Esophagus squamous epithelium (tissue), 5 donors: ENCODE measurements around the gene SYT9. TPM values are rescaled to one million over a fixed set of nuclear protein-coding genes. Genes with fewer than 3 reads are reported as not detected.

ENCODE experiments used
- DNase-seq: peaks from one replicate; lab custom pipeline; 2025; lab: John Stamatoyannopoulos, UW
- H3K27ac ChIP-seq, 4 donors: fragments of 200-600 bp; sonication (generic); one replicate each; pipeline ENCODE4 v1.5.1; 2016 to 2019; ENCODE audit warnings: mild to moderate bottlenecking in 1 of 4
- H3K27me3 ChIP-seq, 4 donors: fragments of 200-600 bp; sonication (generic); 1 replicate in 3 of 4; 2 replicates in 1 of 4; pipeline versions ENCODE4 v1.5.1 to v1.6.0; 2017 to 2021; ENCODE audit warnings: antibody characterized with exemption in 1 of 4
- H3K36me3 ChIP-seq, 3 donors: fragments of 200-600 bp; sonication (generic); one replicate each; pipeline ENCODE4 v1.5.1; 2016 to 2019
- H3K4me1 ChIP-seq, 3 donors: fragments of 200-600 bp; sonication (generic); one replicate each; pipeline ENCODE4 v1.5.1; 2017 to 2019
- H3K4me3 ChIP-seq, 4 donors: fragments of 200-600 bp; sonication (generic); 1 replicate in 3 of 4; 2 replicates in 1 of 4; pipeline ENCODE4 v1.5.1; 2016 to 2019; ENCODE audit warnings: mild to moderate bottlenecking in 2 of 4, moderate library complexity in 1 of 4
- H3K9me3 ChIP-seq, 3 donors: fragments of 200-600 bp; sonication (generic); one replicate each; pipeline ENCODE4 v1.5.1; 2016 to 2019
- CTCF ChIP-seq, 6 experiments: fragments of 450-650 bp in 4 of 6; fragments of 200-600 bp in 2 of 6; sonication (generic) in 2 of 6; IDR thresholded peaks; one replicate each; pipeline ENCODE4 v1.5.1; 2016 to 2019; ENCODE audit warnings: antibody characterized with exemption in 6 of 6, mild to moderate bottlenecking in 4 of 6, moderate library complexity in 4 of 6
- POLR2A ChIP-seq, 4 donors: fragments of 450-650 bp; IDR thresholded peaks; one replicate each; pipeline ENCODE4 v1.6.1; 2017; ENCODE audit warnings: antibody characterized with exemption in 4 of 4, mild to moderate bottlenecking in 4 of 4, moderate library complexity in 3 of 4
- WGBS, 2 donors: methylation state at CpG; one replicate each; pipeline ENCODE4 v1.1.5; 2018; 5-methylcytosine and 5-hydroxymethylcytosine counted together
- intact Hi-C: fragments of 100-400 bp; cut with DNase I; formaldehyde crosslinking; loops from one replicate; pipeline ENCODE4 v1.15.0; 2022
- total RNA-seq, 4 donors: library from RNA; depleted of rRNA; stranded (reverse); fragments of >200 nt; gene quantifications; one replicate each; pipeline ENCODE4 v1.1.0, GENCODE V29; 2016
- donor health status: DM: yes; HTN: yes; CAD: no.

SYT9 gene
- total RNA-seq, 4 donors from 2014 or later, result 0.19 TPM; not detected in 3

- TF ChIP-seq CTCF (IDR thresholded peaks at IDR 0.05), result no peak
- no peak for TF ChIP-seq POLR2A (IDR thresholded peaks at IDR 0.05)
- WGBS, 2 donors, result 36 to 46% methylated on average over 1 of the region's 1 CpG
Observed at GRCh38 chr11:7281079-7281478, 29.4 kb downstream of the SYT9 start.

GRCh38 chr11:7281809-7282208 is 30.1 kb downstream of the SYT9 start:
- H3K27ac ChIP-seq, result no peak overlapping the region
- intact Hi-C loops, result no loop called here
- WGBS, 2 donors, result 65 to 85% methylated on average over 1 of the region's 1 CpG
- peaks cover 0 to 16% (median 5%) of the 10 kb centered on the region in 3 donors for H3K9me3 ChIP-seq
- TF ChIP-seq POLR2A (IDR thresholded peaks at IDR 0.05), result no peak
- no peak for TF ChIP-seq CTCF (IDR thresholded peaks at IDR 0.05)
- no peaks in the 10 kb centered on the region for H3K4me1 ChIP-seq
- peaks cover 0 to 3% (median 0%) of the 10 kb centered on the region in 4 donors for H3K27me3 ChIP-seq
- H3K36me3 ChIP-seq, result no peaks in the 10 kb centered on the region
- no peak overlapping the region for H3K4me3 ChIP-seq
- no peak for DNase-seq

More at GRCh38 chr11:7281079-7281478, 29.4 kb downstream of the SYT9 start:
- Histone ChIP-seq H3K27me3 (peaks cover 0 to 2% (median 0%) of the 10 kb centered on the region in 4 donors), H3K4me1 (no peaks in the 10 kb centered on the region), H3K4me3 (no peak overlapping the region), H3K9me3 (peaks cover 0 to 9% (median 3%) of the 10 kb centered on the region in 3 donors), H3K27ac (no peak overlapping the region), H3K36me3 (no peaks in the 10 kb centered on the region)
- DNase-seq, result no peak
- intact Hi-C loops, result no loop called here

GRCh38 chr11:7286178-7286577 is 34.5 kb downstream of the SYT9 start:
- Histone ChIP-seq H3K27me3 (peaks cover 0 to 3% (median 0%) of the 10 kb centered on the region in 4 donors), H3K9me3 (peaks cover 0 to 16% (median 5%) of the 10 kb centered on the region in 3 donors), H3K36me3 (no peaks in the 10 kb centered on the region), H3K4me1 (no peaks in the 10 kb centered on the region), H3K27ac (no peak overlapping the region), H3K4me3 (no peak overlapping the region)
- TF ChIP-seq CTCF (IDR thresholded peaks at IDR 0.05), result no peak
- no peak for TF ChIP-seq POLR2A (IDR thresholded peaks at IDR 0.05)
- DNase-seq, result no peak
- 77 to 80% methylated on average over 1 of the region's 1 CpG for WGBS, 2 donors
- intact Hi-C loops, result no loop called here

- Histone ChIP-seq H3K4me1 (no peaks in the 10 kb centered on the region), H3K9me3 (peaks cover 0 to 6% (median under 1%) of the 10 kb centered on the region in 3 donors), H3K27me3 (no peaks in the 10 kb centered on the region), H3K27ac (no peak overlapping the region), H3K4me3 (no peak overlapping the region), H3K36me3 (no peaks in the 10 kb centered on the region)
- intact Hi-C loops, result no loop called here
- DNase-seq, result no peak
- no peak for TF ChIP-seq POLR2A (IDR thresholded peaks at IDR 0.05)
- no peak for TF ChIP-seq CTCF (IDR thresholded peaks at IDR 0.05)
- 63 to 70% methylated on average over 2 of the region's 2 CpGs for WGBS, 2 donors
Observed at GRCh38 chr11:7291100-7291829, 39.6 kb downstream of the SYT9 start.

- TF ChIP-seq CTCF (IDR thresholded peaks at IDR 0.05) (no peak), POLR2A (IDR thresholded peaks at IDR 0.05) (no peak)
- no peaks in the 10 kb centered on the region for H3K27me3 ChIP-seq
- H3K4me1 ChIP-seq, result no peaks in the 10 kb centered on the region
- no peak overlapping the region for H3K4me3 ChIP-seq
- 13 to 83% methylated on average over 2 of the region's 2 CpGs for WGBS, 2 donors
- no peak overlapping the region for H3K27ac ChIP-seq
- DNase-seq, result no peak
- no peaks in the 10 kb centered on the region for H3K9me3 ChIP-seq
- intact Hi-C loops, result no loop called here
- H3K36me3 ChIP-seq, result no peaks in the 10 kb centered on the region
Observed at GRCh38 chr11:7292922-7293321, 41.2 kb downstream of the SYT9 start.
